Activated CD4-positive, alpha-beta T cell treated with anti-CD3 and anti-CD28 coated beads, Interleukin-2, amount 50 U/mL, for 48 hours (primary cell): ENCODE data around the gene TCEAL8.
"Not testable (repeated sequence)": the region's sequence is repeated elsewhere in the genome, so short reads cannot be mapped to it uniquely, and the experiment has no call there.

Experiments
- DNase-seq, 2 experiments: peaks; one replicate each; pipeline ENCODE4 v3.0.0-alpha.2; 2020

The TCEAL8 gene, protein sequence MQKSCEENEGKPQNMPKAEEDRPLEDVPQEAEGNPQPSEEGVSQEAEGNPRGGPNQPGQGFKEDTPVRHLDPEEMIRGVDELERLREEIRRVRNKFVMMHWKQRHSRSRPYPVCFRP

GRCh38 chrX:103254921-103255493 lies at the start of gene TCEAL8:
TCEAL8 (minus strand) TSS chrX:103255155; CDS start chrX:103253979, 1,176 bp downstream.
- DNase-seq, result peak; percentile 62 to 74

DNA sequence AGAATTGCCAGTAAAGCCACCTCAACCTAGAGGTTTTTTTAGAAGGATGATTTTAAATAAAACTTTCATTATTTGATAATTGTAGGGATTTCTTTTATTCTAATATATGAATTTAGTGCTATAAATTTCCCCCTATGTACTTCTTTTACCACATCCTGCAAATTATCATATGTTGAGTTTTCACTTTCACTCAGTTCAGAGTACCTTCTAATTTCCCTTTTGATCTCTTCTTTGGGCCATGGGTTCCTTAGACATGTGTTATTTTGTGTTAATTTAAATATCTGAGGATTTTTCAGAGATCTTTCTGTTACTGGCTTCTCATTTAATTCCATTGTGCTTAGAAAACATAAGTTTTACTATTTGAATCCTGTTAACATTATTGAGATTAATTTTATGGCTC lies 49.8 kb upstream of the TCEAL8 start:
- DNase-seq, result no peak

GRCh38 chrX:103293118-103293517 lies 38.2 kb upstream of the TCEAL8 start:
- no peak for DNase-seq

DNA sequence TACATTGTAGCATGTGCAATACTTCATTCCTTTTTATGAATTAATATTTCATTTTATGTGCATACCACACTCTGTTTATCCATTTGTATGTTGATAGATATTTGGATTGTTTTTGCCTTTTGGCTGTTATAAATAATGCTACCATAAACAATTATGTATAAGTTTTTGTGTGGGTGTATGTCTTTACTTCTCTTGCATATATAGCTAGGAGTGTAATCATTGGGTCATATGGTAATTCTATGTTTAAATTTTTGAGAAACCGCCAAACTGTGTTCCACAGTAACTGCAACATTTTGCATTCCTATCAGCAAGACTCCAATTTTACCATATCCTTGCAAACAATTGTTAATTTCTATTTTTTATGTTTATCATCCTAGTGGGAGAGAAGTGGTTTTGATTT lies 24.7 kb upstream of the TCEAL8 start:
- no peak for DNase-seq

- no peak for DNase-seq
Observed at GRCh38 chrX:103276581-103277002, 21.6 kb upstream of the TCEAL8 start, which contains the start of gene TCEAL5. TCEAL5 (minus strand) TSS chrX:103276750; CDS start chrX:103274563, 2,187 bp downstream.

DNA sequence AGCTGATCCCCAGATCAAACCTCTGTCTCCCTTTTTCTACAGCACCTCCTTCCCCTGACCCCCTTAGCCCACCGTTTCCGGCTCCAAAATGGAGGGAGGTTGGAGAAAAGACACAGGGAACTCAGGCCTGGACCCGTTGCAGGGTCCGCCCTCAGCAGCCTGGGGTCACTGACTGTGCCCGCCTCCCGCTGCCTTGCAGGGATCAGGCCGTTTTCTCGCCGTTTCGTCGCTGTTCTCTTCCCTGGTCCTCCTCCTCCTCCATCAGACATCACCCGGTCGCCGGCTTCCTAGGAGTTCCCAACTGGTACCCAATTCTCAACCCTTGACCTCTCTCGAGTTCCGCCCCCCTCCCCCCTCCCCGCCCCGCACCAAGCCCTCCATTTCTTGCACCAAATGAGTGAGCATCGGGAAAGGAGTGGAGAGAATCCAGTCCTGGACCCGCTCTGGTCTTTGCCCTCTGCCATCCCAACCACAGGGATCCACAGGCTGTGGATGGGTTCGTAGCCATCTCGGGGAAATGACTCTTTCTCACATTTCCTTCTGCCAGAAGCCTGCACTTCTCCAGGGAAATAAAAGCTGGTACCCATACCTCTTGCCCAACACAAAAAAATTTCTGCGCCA lies 21.1 kb upstream of the TCEAL8 start:
- DNase-seq, result no peak

GRCh38 chrX:103274284-103274683 lies 19.3 kb upstream of the TCEAL8 start:
- no peak for DNase-seq

DNA sequence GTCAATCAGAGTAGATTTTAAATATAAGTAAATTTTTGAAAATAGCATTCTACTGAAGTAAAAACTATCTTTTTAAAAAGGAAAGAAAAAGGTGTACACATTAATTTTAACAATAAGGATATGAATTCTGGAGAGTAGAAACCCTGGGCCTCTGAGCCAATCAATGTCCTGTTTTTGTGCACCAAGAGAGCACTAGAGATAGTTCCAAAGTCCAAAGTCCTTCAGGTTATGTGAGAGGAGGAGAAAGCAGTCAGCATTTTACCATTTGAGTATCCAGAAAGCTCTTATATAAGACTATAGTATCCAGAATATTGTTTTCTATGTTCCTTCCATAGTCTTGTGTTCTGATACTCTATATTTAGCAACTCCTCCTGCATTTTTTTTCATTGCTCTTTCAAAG lies 3.3 kb upstream of the TCEAL8 start:
- no peak for DNase-seq

DNA sequence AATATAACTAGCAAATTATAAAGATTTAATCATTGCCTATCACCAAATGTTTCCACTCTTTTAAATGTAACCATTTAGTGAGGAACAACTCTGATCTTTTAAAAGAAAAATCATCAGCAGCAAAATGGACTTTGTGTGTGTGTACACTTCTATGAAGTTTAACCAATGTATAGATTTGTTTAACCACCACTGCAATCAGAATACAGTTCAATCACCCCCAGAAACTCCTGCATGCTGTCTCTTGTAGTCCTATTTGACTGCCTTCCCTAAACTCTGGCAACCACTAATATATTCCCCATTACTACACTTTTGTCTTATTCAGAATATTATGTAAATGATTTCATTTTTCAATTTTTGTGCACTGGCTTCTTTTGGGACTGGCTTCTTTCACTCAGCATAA lies 1.7 kb upstream of the TCEAL8 start:
- no peak for DNase-seq

DNA sequence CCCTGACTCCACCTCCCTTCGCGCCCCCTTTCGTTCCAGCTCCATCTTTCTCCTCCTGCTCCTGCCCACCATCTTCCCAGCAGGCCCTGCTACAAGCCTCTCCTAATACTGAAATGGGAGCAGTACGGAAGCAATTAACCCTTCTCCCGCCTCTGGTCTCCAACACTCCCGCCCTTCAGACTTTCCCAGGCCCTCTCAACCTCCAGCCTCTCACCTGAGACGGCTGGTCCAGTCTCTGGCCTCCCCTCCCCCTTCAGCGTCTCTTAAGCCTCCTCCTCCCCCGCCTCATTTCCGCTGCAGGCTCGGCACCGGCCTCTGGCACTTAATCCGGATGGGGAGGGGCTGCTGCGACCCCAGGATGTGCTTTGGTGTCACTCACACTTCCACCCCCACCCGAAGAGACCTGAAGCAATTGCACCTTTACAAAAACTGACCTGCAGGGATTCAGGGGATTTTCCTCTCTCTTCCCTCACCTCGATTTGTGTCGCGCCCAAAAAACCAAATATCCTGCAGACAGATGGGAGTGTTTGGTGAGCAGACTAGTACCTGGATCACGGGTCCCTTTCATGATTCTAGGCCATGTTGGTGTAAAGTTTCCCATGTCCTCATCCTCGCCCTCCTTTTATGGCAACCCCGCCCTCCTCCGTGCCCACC lies 657 bp downstream of the TCEAL8 start:
- DNase-seq, result peak; percentile 52 to 60

DNA sequence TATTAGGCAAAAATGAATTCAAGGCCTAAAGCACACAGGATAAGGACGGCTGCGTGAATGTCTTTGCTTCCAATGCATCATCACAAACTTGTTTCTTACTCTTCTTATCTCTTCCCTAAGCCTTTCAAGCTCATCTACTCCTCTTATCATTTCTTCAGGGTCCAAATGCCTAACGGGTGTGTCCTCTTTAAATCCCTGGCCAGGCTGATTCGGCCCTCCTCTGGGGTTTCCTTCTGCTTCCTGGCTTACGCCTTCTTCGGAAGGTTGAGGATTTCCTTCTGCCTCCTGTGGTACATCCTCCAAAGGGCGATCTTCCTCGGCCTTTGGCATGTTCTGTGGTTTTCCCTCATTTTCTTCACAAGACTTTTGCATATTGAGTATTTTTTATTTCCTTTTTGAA lies 1.3 kb downstream of the TCEAL8 start:
- no peak for DNase-seq

DNA sequence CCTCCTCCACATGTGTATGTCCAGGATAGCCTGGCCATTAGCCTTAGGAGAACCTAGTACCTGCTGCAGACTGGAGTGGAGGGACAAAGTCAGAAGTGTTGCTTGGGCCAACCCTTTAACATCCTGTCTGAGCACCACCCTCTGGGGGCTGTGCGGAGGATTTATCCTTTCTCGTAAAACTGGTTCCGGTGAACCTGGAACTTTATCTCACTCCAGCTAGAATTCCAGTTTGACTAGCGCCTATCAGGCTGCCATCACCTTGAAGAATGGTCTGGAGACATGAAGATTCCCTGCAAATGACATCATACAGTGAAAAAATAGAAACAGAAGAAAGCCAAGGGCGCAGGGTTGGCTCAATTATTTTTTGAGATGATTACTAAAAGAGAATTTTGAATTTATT lies 4.0 kb downstream of the TCEAL8 start:
- DNase-seq, result no peak

GRCh38 chrX:103249805-103250204 lies 5.2 kb downstream of the TCEAL8 start:
- DNase-seq, result no peak

DNA sequence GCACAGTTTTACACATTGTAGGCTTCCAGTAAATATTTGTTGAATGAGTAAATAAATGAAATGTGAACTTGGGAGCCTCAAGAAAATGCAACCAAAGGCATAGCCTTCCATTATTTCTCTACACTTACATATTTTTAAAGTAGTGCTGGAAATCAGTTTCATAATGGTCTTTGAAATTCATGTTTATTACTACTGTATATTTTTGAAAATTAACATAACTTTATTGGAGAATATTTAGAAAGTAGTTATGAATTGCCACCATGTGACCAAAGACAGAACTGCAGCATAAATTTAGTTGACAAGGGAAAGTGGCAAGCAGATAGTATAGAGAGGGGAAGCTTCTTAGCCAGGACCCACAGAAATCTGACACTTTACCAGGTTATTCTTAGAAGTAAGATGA lies 6.4 kb downstream of the TCEAL8 start:
- no peak for DNase-seq

GRCh38 chrX:103240155-103240554 lies 14.8 kb downstream of the TCEAL8 start:
- no peak for DNase-seq

- no peak for DNase-seq
Observed at GRCh38 chrX:103236296-103236695, 18.7 kb downstream of the TCEAL8 start.

GRCh38 chrX:103235608-103236007 lies 19.3 kb downstream of the TCEAL8 start:
- not testable (repeated sequence) for DNase-seq

DNA sequence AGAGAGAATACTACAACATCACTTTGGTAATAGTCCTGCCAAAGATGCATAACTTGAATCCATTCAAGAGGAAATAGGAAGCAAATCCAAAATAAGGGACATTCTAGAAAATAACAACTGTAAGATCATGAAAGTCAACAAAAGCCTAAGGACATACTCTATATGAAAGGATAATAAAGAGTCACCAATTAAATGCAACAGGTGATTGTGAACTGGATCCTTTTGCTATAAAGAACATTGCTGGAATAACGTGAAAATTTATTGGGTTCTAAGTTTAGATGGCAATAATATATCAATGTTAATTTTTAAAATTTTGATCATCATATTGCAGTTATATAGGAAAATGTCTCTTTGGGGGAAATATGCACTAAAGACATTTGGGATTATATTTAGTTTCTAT lies 20.1 kb downstream of the TCEAL8 start:
- DNase-seq, result no peak

- no peak for DNase-seq
Observed at GRCh38 chrX:103233263-103233662, 21.7 kb downstream of the TCEAL8 start.

DNA sequence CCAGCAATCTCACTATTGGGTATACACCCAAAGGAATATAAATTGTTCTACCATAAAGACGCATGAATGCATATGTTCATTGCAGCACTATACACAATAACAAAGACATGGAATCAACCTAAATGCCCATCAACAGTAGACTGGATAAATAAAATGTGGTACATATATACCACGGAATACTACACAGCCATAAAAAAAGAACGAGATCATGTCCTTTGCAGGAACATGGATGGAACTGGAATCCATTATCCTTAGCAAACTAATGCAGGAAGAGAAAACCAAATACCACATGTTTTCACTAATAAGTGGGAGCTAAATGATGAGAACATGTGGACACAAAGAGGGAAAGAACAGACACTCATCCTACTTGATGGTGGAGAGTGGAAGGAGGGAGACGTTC lies 29.0 kb downstream of the TCEAL8 start:
- not testable (repeated sequence) for DNase-seq

- DNase-seq, result no peak
Observed at GRCh38 chrX:103220511-103221323, 34.2 kb downstream of the TCEAL8 start.

GRCh38 chrX:103215425-103215991 lies 39.4 kb downstream of the TCEAL8 start:
- peak; percentile 17 for DNase-seq
